CD4-positive, CD25-positive, alpha-beta regulatory T cell (primary cell): Measurements from ENCODE around the gene PKHD1. TPM values are rescaled to one million over a fixed set of nuclear protein-coding genes. Genes with fewer than 3 reads are reported as not detected.

Experiments
- ATAC-seq, 2 donors: fragments of 150-1000 bp; cut with Tn5 transposase; one replicate each; pipeline ENCODE4 v1.10.0; 2021; ENCODE audit warnings: low read depth in 2 of 2, moderate number of reproducible peaks in 2 of 2, moderate library complexity in 1 of 2
- DNase-seq, 3 donors: peaks; one replicate each; pipeline versions ENCODE4 v3.0.0 to v3.0.0-alpha.2; 2012 to 2022; ENCODE audit warnings: mixed read lengths in 1 of 3
- H3K27ac ChIP-seq: one replicate; pipeline ENCODE4 v1.7.0; 2013; ENCODE audit warnings: mild to moderate bottlenecking, low read length; ENCODE audit not compliant: insufficient read depth, poor library complexity, severe bottlenecking
- H3K27me3 ChIP-seq: one replicate; pipeline ENCODE4 v1.7.0; 2013; ENCODE audit warnings: low read length; ENCODE audit not compliant: control insufficient read depth, insufficient read depth
- H3K36me3 ChIP-seq: one replicate; pipeline ENCODE4 v1.7.0; 2013; ENCODE audit warnings: mild to moderate bottlenecking, low read length, moderate library complexity; ENCODE audit not compliant: control insufficient read depth, insufficient read depth
- H3K4me1 ChIP-seq: 2 replicates; pipeline ENCODE4 v1.7.0; 2013; ENCODE audit warnings: mild to moderate bottlenecking, low read length; ENCODE audit not compliant: insufficient read depth, control insufficient read depth, poor library complexity, severe bottlenecking
- H3K4me3 ChIP-seq: one replicate; pipeline ENCODE4 v1.7.0; 2013; ENCODE audit warnings: low read depth, mild to moderate bottlenecking, low read length, moderate library complexity
- H3K9me3 ChIP-seq, 2 experiments: 1 replicate in 1 of 2; 2 replicates in 1 of 2; pipeline ENCODE4 v1.7.0; 2013; ENCODE audit warnings: low read length in 2 of 2, mild to moderate bottlenecking in 1 of 2, moderate library complexity in 1 of 2; ENCODE audit not compliant: control insufficient read depth in 2 of 2
- H3K27ac Mint-ChIP-seq, 3 donors: one replicate each; pipeline ENCODE4 v1.8.0; 2020 to 2022; ENCODE audit warnings: mild to moderate bottlenecking in 3 of 3, mixed read lengths in 3 of 3, moderate library complexity in 2 of 3
- H3K27me3 Mint-ChIP-seq: one replicate; pipeline ENCODE4 v1.8.0; 2022; ENCODE audit warnings: mild to moderate bottlenecking, mixed read lengths
- H3K36me3 Mint-ChIP-seq: one replicate; pipeline ENCODE4 v1.8.0; 2020; ENCODE audit warnings: mixed read lengths
- H3K4me1 Mint-ChIP-seq, 4 donors: one replicate each; pipeline ENCODE4 v1.8.0; 2020 to 2022; ENCODE audit warnings: mixed read lengths in 4 of 4, mild to moderate bottlenecking in 1 of 4
- H3K4me3 Mint-ChIP-seq, 4 donors: one replicate each; pipeline ENCODE4 v1.8.0; 2020 to 2022; ENCODE audit warnings: mild to moderate bottlenecking in 4 of 4, mixed read lengths in 4 of 4, moderate library complexity in 3 of 4
- H3K9me3 Mint-ChIP-seq, 7 donors: one replicate each; pipeline ENCODE4 v1.8.0; 2020 to 2022; ENCODE audit warnings: mixed read lengths in 7 of 7, mild to moderate bottlenecking in 3 of 7, moderate library complexity in 2 of 7
- polyA plus RNA-seq, 4 donors: library from polyadenylated mRNA; unstranded; fragments of 300-500 nt; fragmentation: Illumina TruSeq; gene quantifications; one replicate each; pipeline ENCODE4 v1.2.3, GENCODE V29; 2021
- total RNA-seq: library from RNA; stranded (reverse); gene quantifications from one replicate; pipeline ENCODE4 v1.2.3, GENCODE V29; 2022

PKHD1 gene
- total and polyA plus RNA-seq, 5 donors from 2014 or later, result 0.02 TPM; not detected in 4

DNA sequence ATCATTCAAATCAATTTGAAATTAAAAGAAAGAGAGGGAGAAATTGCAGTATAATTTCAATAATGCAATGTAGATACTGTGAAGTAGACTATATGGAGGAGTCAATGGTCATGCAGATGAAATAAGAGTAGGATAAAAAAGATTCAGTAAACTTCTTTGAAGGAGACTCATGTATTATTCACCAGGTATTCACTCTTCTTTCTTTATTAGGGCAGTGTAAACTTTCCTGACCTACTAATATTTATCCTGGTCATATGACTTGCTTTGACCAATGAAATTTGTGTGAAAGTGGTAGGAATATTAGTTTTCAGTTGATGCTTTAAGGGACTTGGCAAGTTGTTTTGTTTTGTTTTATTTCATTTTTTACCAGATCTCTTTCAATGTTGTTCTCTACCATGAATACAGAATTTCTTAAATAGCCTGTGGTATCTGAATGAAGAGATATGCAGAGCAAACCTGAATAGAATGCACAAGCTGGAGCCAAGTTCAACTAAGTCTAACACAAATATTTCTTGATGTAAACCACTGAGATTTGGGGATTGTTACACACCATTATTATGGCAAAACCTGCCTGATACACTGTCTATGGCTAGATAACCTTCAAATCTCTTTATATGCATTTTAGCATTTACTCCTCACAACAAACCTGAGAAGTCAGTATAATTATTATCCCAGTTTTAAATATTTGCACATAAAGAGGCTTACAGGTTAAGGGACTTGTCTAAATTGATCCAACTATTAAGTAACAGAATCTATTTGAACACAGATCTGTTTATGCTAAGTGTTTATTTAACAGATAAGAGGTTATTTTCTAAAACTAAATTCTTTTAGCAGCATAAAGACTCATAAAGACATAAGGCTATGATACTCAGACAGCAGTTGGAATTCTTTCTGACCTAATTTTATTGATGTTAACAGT, 311.2 kb downstream of the PKHD1 start:
- H3K4me1 Mint-ChIP-seq, result no peaks in the 10 kb centered on the region
- ATAC-seq, result no peak
- no peaks in the 10 kb centered on the region for H3K4me1 ChIP-seq
- no peak overlapping the region for H3K4me3 Mint-ChIP-seq
- no peaks in the 10 kb centered on the region for H3K27me3 Mint-ChIP-seq
- no peaks in the 10 kb centered on the region for H3K36me3 ChIP-seq
- H3K9me3 ChIP-seq, result no peaks in the 10 kb centered on the region
- H3K9me3 Mint-ChIP-seq, result no peaks in the 10 kb centered on the region
- no peaks in the 10 kb centered on the region for H3K36me3 Mint-ChIP-seq
- H3K27ac Mint-ChIP-seq, result no peak overlapping the region
- no peak for DNase-seq
- H3K27me3 ChIP-seq, result no peaks in the 10 kb centered on the region
- no peak overlapping the region for H3K27ac ChIP-seq
- no peak overlapping the region for H3K4me3 ChIP-seq

- DNase-seq (no peak), ATAC-seq (no peak)
Observed at GRCh38 chr6:51768087-51768486, 319.3 kb downstream of the PKHD1 start.

DNA sequence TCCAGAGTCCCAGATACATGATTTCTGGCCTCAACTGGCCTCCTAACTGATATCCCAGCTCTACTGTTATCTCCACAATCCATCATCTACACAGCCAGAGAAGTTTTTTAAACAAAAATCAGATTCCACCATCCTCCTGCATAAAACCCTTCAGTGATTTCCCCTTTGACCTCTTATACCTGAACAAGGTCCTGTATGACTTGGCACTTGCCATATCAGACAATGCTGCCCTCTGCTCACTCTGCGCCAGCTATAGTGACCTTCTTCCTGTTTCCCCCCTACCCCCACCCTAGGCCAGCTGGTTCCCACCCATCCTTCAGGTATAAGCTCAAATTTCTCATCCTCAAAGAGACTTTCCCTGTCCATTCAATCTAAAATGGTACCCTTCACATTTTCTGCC, 322.2 kb downstream of the PKHD1 start:
- H3K27me3 ChIP-seq, result no peaks in the 10 kb centered on the region
- no peaks in the 10 kb centered on the region for H3K4me1 Mint-ChIP-seq
- no peaks in the 10 kb centered on the region for H3K4me1 ChIP-seq
- H3K27me3 Mint-ChIP-seq, result no peaks in the 10 kb centered on the region
- peak overlapping the region in 1 of 3 donors; percentile 6 for H3K27ac Mint-ChIP-seq
- no peak overlapping the region for H3K4me3 ChIP-seq
- H3K27ac ChIP-seq, result no peak overlapping the region
- H3K9me3 Mint-ChIP-seq, result peaks cover 0 to 13% (median 2%) of the 10 kb centered on the region in 7 donors
- no peak for ATAC-seq
- no peak overlapping the region for H3K4me3 Mint-ChIP-seq
- no peak for DNase-seq
- H3K36me3 Mint-ChIP-seq, result no peaks in the 10 kb centered on the region
- H3K9me3 ChIP-seq, result no peaks in the 10 kb centered on the region
- no peaks in the 10 kb centered on the region for H3K36me3 ChIP-seq

More at GRCh38 chr6:51768087-51768486, 319.3 kb downstream of the PKHD1 start:
- no peaks in the 10 kb centered on the region for H3K4me1 ChIP-seq
- Mint-ChIP-seq H3K27me3 (no peaks in the 10 kb centered on the region), H3K4me1 (no peaks in the 10 kb centered on the region), H3K4me3 (no peak overlapping the region), H3K36me3 (no peaks in the 10 kb centered on the region), H3K9me3 (peaks cover 0 to 12% (median 2%) of the 10 kb centered on the region in 7 donors), H3K27ac (no peak overlapping the region)
- no peaks in the 10 kb centered on the region for H3K36me3 ChIP-seq
- H3K4me3 ChIP-seq, result no peak overlapping the region
- H3K27me3 ChIP-seq, result no peaks in the 10 kb centered on the region
- H3K9me3 ChIP-seq, result no peaks in the 10 kb centered on the region
- no peak overlapping the region for H3K27ac ChIP-seq

DNA sequence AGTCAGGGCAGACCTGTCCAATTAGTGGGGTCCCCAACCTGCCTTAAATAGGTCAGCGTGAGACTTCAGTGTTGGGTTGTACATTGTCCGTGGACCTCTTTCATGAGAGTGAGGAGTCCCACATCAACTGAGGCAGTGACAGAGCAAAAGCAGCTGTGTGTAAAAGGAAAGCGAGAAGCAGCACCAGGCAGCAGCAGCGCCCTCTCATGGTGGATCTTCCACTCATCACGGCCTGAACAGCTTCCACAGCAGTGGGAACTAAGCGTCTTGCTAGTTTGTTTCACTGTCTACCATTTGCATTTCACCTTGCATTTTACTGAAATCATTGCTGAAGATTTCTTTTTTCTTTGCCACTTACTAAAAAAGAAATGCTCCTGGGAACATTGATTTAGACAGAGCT, 333.8 kb downstream of the PKHD1 start:
- H3K36me3 ChIP-seq, result no peaks in the 10 kb centered on the region
- ATAC-seq (no peak), DNase-seq (no peak)
- no peaks in the 10 kb centered on the region for H3K9me3 ChIP-seq
- H3K27me3 ChIP-seq, result no peaks in the 10 kb centered on the region
- H3K4me3 Mint-ChIP-seq, result no peak overlapping the region
- no peak overlapping the region for H3K4me3 ChIP-seq
- no peaks in the 10 kb centered on the region for H3K36me3 Mint-ChIP-seq
- no peaks in the 10 kb centered on the region for H3K4me1 Mint-ChIP-seq
- peaks cover 0 to 4% (median 2%) of the 10 kb centered on the region in 7 donors for H3K9me3 Mint-ChIP-seq
- no peaks in the 10 kb centered on the region for H3K27me3 Mint-ChIP-seq
- no peaks in the 10 kb centered on the region for H3K4me1 ChIP-seq
- H3K27ac Mint-ChIP-seq, result no peak overlapping the region
- H3K27ac ChIP-seq, result no peak overlapping the region

DNA sequence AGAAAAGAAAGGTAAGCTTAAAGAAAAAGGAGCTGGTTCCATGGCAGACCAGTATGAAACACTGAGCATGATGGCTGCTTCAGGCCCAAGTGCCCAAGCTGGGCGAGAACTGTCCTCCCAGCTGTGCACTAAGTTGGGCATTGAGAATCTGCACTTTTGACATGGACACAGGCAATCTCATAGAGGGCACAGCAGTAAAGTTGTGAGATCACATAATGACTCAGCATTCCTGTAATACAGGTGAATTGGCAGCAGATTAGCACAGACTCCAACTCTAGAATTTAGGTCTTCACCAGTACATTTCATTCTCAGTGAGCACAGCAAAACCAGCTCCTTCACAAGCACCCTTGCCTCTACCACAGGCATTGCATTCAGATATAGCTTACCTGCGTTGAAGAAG, 343.4 kb downstream of the PKHD1 start:
- no peaks in the 10 kb centered on the region for H3K27me3 ChIP-seq
- no peak for ATAC-seq
- no peak overlapping the region for H3K27ac Mint-ChIP-seq
- H3K4me3 Mint-ChIP-seq, result no peak overlapping the region
- no peak for DNase-seq
- H3K4me3 ChIP-seq, result no peak overlapping the region
- no peaks in the 10 kb centered on the region for H3K4me1 Mint-ChIP-seq
- no peaks in the 10 kb centered on the region for H3K9me3 ChIP-seq
- no peak overlapping the region for H3K27ac ChIP-seq
- no peaks in the 10 kb centered on the region for H3K36me3 ChIP-seq
- no peaks in the 10 kb centered on the region for H3K4me1 ChIP-seq
- H3K27me3 Mint-ChIP-seq, result no peaks in the 10 kb centered on the region
- no peaks in the 10 kb centered on the region for H3K36me3 Mint-ChIP-seq
- peaks cover 0 to 9% (median 2%) of the 10 kb centered on the region in 7 donors for H3K9me3 Mint-ChIP-seq

DNA sequence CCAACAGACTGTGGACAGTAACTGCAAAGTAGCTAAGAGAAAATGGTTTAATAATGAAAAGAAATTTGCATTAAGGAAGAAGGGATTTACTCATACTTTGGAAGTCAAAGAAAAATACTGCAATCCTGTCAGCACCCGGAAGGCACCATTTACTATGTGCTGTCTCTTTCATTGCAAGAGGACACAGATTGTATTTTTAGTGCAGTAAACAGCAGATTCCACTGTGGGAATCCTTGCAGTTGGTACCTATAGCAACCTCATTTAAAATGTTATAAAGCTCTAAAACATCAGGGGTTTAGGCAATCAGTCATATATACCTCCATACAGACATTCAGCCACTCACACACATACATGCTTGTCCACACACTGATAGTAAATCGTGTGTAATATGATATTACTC, 346.8 kb downstream of the PKHD1 start:
- Mint-ChIP-seq H3K36me3 (no peaks in the 10 kb centered on the region), H3K27ac (no peak overlapping the region), H3K9me3 (peaks cover 0 to 6% (median 2%) of the 10 kb centered on the region in 7 donors), H3K27me3 (no peaks in the 10 kb centered on the region), H3K4me3 (no peak overlapping the region), H3K4me1 (no peaks in the 10 kb centered on the region)
- H3K36me3 ChIP-seq, result no peaks in the 10 kb centered on the region
- no peak overlapping the region for H3K4me3 ChIP-seq
- DNase-seq (no peak), ATAC-seq (no peak)
- no peaks in the 10 kb centered on the region for H3K9me3 ChIP-seq
- no peak overlapping the region for H3K27ac ChIP-seq
- H3K4me1 ChIP-seq, result no peaks in the 10 kb centered on the region
- no peaks in the 10 kb centered on the region for H3K27me3 ChIP-seq

DNA sequence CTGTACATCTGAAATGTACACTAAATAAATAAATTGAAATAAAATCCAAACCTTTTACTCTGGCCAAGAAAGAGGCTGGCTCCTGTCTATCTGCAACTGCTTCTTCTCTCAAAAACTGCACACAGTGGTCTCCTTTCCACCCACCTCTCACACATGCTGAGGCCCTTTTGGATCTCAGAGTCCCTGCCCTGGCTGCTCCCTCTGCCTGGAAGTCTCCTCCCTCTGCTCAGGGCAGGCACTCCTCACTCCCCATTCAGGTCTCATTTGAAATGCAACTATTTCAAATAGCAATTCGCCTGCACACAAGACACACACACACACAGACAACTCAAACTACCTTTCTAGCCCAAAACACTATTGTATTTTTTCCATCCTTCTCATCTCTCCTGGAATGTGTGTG, 348.8 kb downstream of the PKHD1 start:
- Histone ChIP-seq H3K27me3 (no peaks in the 10 kb centered on the region), H3K27ac (no peak overlapping the region), H3K4me3 (no peak overlapping the region), H3K36me3 (no peaks in the 10 kb centered on the region), H3K9me3 (no peaks in the 10 kb centered on the region), H3K4me1 (no peaks in the 10 kb centered on the region)
- H3K4me1 Mint-ChIP-seq, result no peaks in the 10 kb centered on the region
- no peaks in the 10 kb centered on the region for H3K36me3 Mint-ChIP-seq
- no peak overlapping the region for H3K27ac Mint-ChIP-seq
- H3K27me3 Mint-ChIP-seq, result no peaks in the 10 kb centered on the region
- ATAC-seq (no peak), DNase-seq (no peak)
- H3K9me3 Mint-ChIP-seq, result peaks cover 0 to 6% (median 2%) of the 10 kb centered on the region in 7 donors
- H3K4me3 Mint-ChIP-seq, result no peak overlapping the region
